IMR-90 (cell line): ENCODE measurements around the gene VPS52. TPM values are rescaled to one million over a fixed set of nuclear protein-coding genes. Genes with fewer than 3 reads are reported as not detected.

Source experiments
- ATAC-seq: fragments of 200-7000 bp; cut with Tn5 transposase; 2 replicates; pipeline ENCODE4 v1.9.1; 2020; ENCODE audit warnings: low read depth, mild to moderate bottlenecking, moderate library complexity
- BruUV-seq: library from RNA; stranded (reverse); fragments of 400-500 nt; replicated peaks from 2 replicates; lab custom pipeline; 2021; lab: Mats Ljungman, UMichigan
- CTCF ChIA-PET: fragments of 300-600 bp; formaldehyde crosslinking; extraction: SDS; loops from one replicate; lab custom pipeline; 2021; ENCODE audit warnings: antibody characterized with exemption; lab: Yijun Ruan, JAX
- POLR2A ChIA-PET: fragments of 300-600 bp; sonication (Branson Sonifier 250); formaldehyde crosslinking; loops from one replicate; lab custom pipeline; 2022; ENCODE audit warnings: antibody characterized with exemption; ENCODE audit not compliant: unreplicated experiment; lab: Charles Lee
- DNase-seq: peaks from one replicate; pipeline ENCODE4 v3.0.0; 2013
- H2AFZ ChIP-seq: replicated peaks from 2 replicates; pipeline ENCODE3; 2013; ENCODE audit warnings: low read length, mild to moderate bottlenecking; ENCODE audit not compliant: poor library complexity
- H2AK5ac ChIP-seq: 2 replicates; pipeline ENCODE4 v1.6.1; 2013; ENCODE audit warnings: low read depth, low read length, inconsistent platforms
- H2AK9ac ChIP-seq: replicated peaks from 2 replicates; pipeline ENCODE3; 2013; ENCODE audit warnings: mild to moderate bottlenecking, low read depth, low read length, moderate library complexity; ENCODE audit not compliant: poor library complexity
- H2BK120ac ChIP-seq: 2 replicates; pipeline ENCODE4 v1.6.1; 2013; ENCODE audit warnings: low read depth, low read length, inconsistent platforms
- H2BK15ac ChIP-seq: 3 replicates; pipeline ENCODE4 v1.6.1; 2013; ENCODE audit warnings: low read depth, low read length, inconsistent platforms
- H2BK20ac ChIP-seq: 2 replicates; pipeline ENCODE4 v1.6.1; 2013; ENCODE audit warnings: low read depth, mild to moderate bottlenecking, inconsistent platforms, low read length, moderate library complexity
- H2BK5ac ChIP-seq: 2 replicates; pipeline ENCODE4 v1.6.1; 2013; ENCODE audit warnings: mild to moderate bottlenecking, low read depth, low read length, inconsistent platforms; ENCODE audit not compliant: poor library complexity, severe bottlenecking
- H3K14ac ChIP-seq: replicated peaks from 2 replicates; pipeline ENCODE4 v1.6.1; 2013; ENCODE audit warnings: low read depth, low read length, inconsistent platforms
- H3K18ac ChIP-seq: 2 replicates; pipeline ENCODE4 v1.6.1; 2013; ENCODE audit warnings: low read depth, low read length, control low read depth
- H3K23ac ChIP-seq: 2 replicates; pipeline ENCODE4 v1.6.1; 2013; ENCODE audit warnings: low read depth, low read length, inconsistent platforms
- H3K27ac ChIP-seq: 2 replicates; pipeline ENCODE4 v1.5.1; 2013; ENCODE audit warnings: mild to moderate bottlenecking, control low read depth, low read length; ENCODE audit not compliant: insufficient read depth
- H3K27me3 ChIP-seq: 2 replicates; pipeline ENCODE4 v1.6.1; 2013; ENCODE audit warnings: low read length; ENCODE audit not compliant: control insufficient read depth, insufficient read depth
- H3K36me3 ChIP-seq: 2 replicates; pipeline ENCODE4 v1.6.1; 2013; ENCODE audit warnings: low read length, mixed read lengths; ENCODE audit not compliant: control insufficient read depth, insufficient read depth
- H3K4ac ChIP-seq: 2 replicates; pipeline ENCODE4 v1.6.1; 2013; ENCODE audit warnings: low read depth, low read length, inconsistent platforms
- H3K4me1 ChIP-seq: 2 replicates; pipeline ENCODE4 v1.6.1; 2013; ENCODE audit warnings: low read length, mixed read lengths; ENCODE audit not compliant: control insufficient read depth, insufficient read depth
- H3K4me2 ChIP-seq: 2 replicates; pipeline ENCODE4 v1.6.1; 2013; ENCODE audit warnings: low read depth, mild to moderate bottlenecking, control low read depth, low read length, moderate library complexity
- H3K4me3 ChIP-seq: 2 replicates; pipeline ENCODE4 v1.5.1; 2013; ENCODE audit warnings: low read depth, mild to moderate bottlenecking, control low read depth, low read length, moderate library complexity; ENCODE audit not compliant: insufficient read depth
- H3K56ac ChIP-seq: 2 replicates; pipeline ENCODE4 v1.6.1; 2013; ENCODE audit warnings: low read length, inconsistent platforms; ENCODE audit not compliant: insufficient read depth; ENCODE audit errors: extremely low read depth
- H3K79me1 ChIP-seq, 2 experiments: 2 replicates each; pipeline ENCODE4 v1.6.1; 2013; ENCODE audit warnings: low read length in 2 of 2, inconsistent platforms in 1 of 2, low read depth in 1 of 2
- H3K9ac ChIP-seq: 2 replicates; pipeline ENCODE4 v1.6.1; 2013; ENCODE audit warnings: low read depth, low read length, control low read depth
- H3K9me1 ChIP-seq: 2 replicates; pipeline ENCODE4 v1.6.1; 2013; ENCODE audit warnings: low read length, inconsistent platforms; ENCODE audit not compliant: insufficient read depth
- H3K9me3 ChIP-seq: 2 replicates; pipeline ENCODE4 v1.6.1; 2013; ENCODE audit warnings: low read length; ENCODE audit not compliant: control insufficient read depth, insufficient read depth
- H4K20me1 ChIP-seq: 2 replicates; pipeline ENCODE4 v1.6.1; 2013; ENCODE audit warnings: low read length, inconsistent platforms; ENCODE audit not compliant: insufficient read depth
- H4K5ac ChIP-seq: 2 replicates; pipeline ENCODE4 v1.6.1; 2013; ENCODE audit warnings: mild to moderate bottlenecking, low read depth, low read length, control low read depth
- H4K8ac ChIP-seq, 2 experiments: 2 replicates each; pipeline ENCODE4 v1.6.1; 2013; ENCODE audit warnings: low read depth in 2 of 2, low read length in 2 of 2, control low read depth in 1 of 2, inconsistent platforms in 1 of 2
- H4K91ac ChIP-seq: 2 replicates; pipeline ENCODE4 v1.6.1; 2013; ENCODE audit warnings: low read depth, low read length, inconsistent platforms; ENCODE audit not compliant: insufficient read depth
- CEBPB ChIP-seq: IDR thresholded peaks from 2 replicates; pipeline ENCODE4 v1.6.1; 2012; ENCODE audit warnings: low read depth, low read length, improper control_type of control experiment
- CHD1 ChIP-seq: IDR thresholded peaks from 2 replicates; pipeline ENCODE4 v1.6.1; 2012; ENCODE audit warnings: low read depth, low read length, improper control_type of control experiment
- CTCF ChIP-seq: conservative IDR thresholded peaks from 2 replicates; pipeline ENCODE4 v1.5.1; 2012; ENCODE audit warnings: mild to moderate bottlenecking, low read depth, low read length, improper control_type of control experiment
- ELK1 ChIP-seq: fragments of 150-350 bp; IDR thresholded peaks from 2 replicates; pipeline ENCODE4 v1.6.1; 2016; ENCODE audit warnings: low read depth, mild to moderate bottlenecking, low read length, moderate library complexity, borderline replicate concordance
- FOS ChIP-seq: fragments of 150-350 bp; IDR thresholded peaks from 2 replicates; pipeline ENCODE4 v1.6.1; 2016; ENCODE audit warnings: low read depth, low read length
- MAFK ChIP-seq: IDR thresholded peaks from 2 replicates; pipeline ENCODE4 v1.6.1; 2012; ENCODE audit warnings: low read depth, low read length, improper control_type of control experiment
- MAZ ChIP-seq: IDR thresholded peaks from 2 replicates; pipeline ENCODE4 v1.6.1; 2012; ENCODE audit warnings: low read depth, mild to moderate bottlenecking, low read length, improper control_type of control experiment, moderate library complexity, borderline replicate concordance
- MXI1 ChIP-seq: IDR thresholded peaks from 2 replicates; pipeline ENCODE4 v1.6.1; 2012; ENCODE audit warnings: low read depth, mild to moderate bottlenecking, low read length, moderate library complexity, borderline replicate concordance
- NFE2L2 ChIP-seq: fragments of 150-350 bp; IDR thresholded peaks from 2 replicates; pipeline ENCODE4 v1.6.1; 2016; ENCODE audit warnings: low read depth, mild to moderate bottlenecking, low read length
- POLR2A ChIP-seq: IDR thresholded peaks from 2 replicates; pipeline ENCODE4 v1.6.1; 2012; ENCODE audit warnings: mild to moderate bottlenecking, low read depth, low read length
- RAD21 ChIP-seq: IDR thresholded peaks from 2 replicates; pipeline ENCODE4 v1.6.1; 2012; ENCODE audit warnings: low read length, improper control_type of control experiment
- RCOR1 ChIP-seq: IDR thresholded peaks from 2 replicates; pipeline ENCODE4 v1.6.1; 2012; ENCODE audit warnings: mild to moderate bottlenecking, low read length, improper control_type of control experiment; ENCODE audit not compliant: insufficient replicate concordance
- RFX5 ChIP-seq: IDR thresholded peaks from 2 replicates; pipeline ENCODE4 v1.8.0; 2012; ENCODE audit warnings: low read depth, mild to moderate bottlenecking, low read length, moderate library complexity
- SMC3 ChIP-seq: fragments of 150-350 bp; IDR thresholded peaks from 2 replicates; pipeline ENCODE4 v1.6.1; 2016; ENCODE audit warnings: low read depth, mild to moderate bottlenecking, antibody characterized with exemption, low read length, moderate library complexity
- USF2 ChIP-seq: fragments of 150-350 bp; IDR thresholded peaks from 2 replicates; pipeline ENCODE4 v1.6.1; 2017; ENCODE audit warnings: mild to moderate bottlenecking, antibody characterized with exemption, low read length, low read depth
- WGBS, 2 experiments: methylation state at CpG; one replicate each; pipeline versions ENCODE4 v1.1.5 to v1.1.7; 2013; ENCODE audit warnings: missing lambda C conversion rate in 2 of 2; ENCODE audit not compliant: insufficient read length in 1 of 2; ENCODE audit errors: extremely low coverage in 2 of 2; 5-methylcytosine and 5-hydroxymethylcytosine counted together
- dilution Hi-C: fragments of 300-500 bp; cut with HindIII; formaldehyde crosslinking; loops from one replicate; pipeline ENCODE4 v1.14.3; 2018; ENCODE audit warnings: low sequenced_read_pairs; ENCODE audit not compliant: unreplicated experiment
- in situ Hi-C: fragments of 300-500 bp; cut with MboI; formaldehyde crosslinking; loops from 3 replicates; pipeline ENCODE4 v1.14.3; 2019; ENCODE audit warnings: low sequenced_read_pairs, inconsistent platforms, mixed read lengths
- intact Hi-C: fragments of 100-400 bp; cut with micrococcal nuclease; formaldehyde crosslinking; loops from 2 replicates; pipeline ENCODE4 v1.10.0; 2022
- polyA plus RNA-seq, 3 experiments: library from polyadenylated mRNA; depleted of rRNA; stranded (reverse); fragments of >200 nt; gene quantifications; 2 replicates each; pipeline ENCODE4 v1.2.3, GENCODE V29; 2012; ENCODE audit warnings: low replicate concordance in 1 of 3
- total RNA-seq: library from RNA; depleted of rRNA; stranded (reverse); fragments of >200 nt; gene quantifications from 2 replicates; pipeline ENCODE4 v1.2.3, GENCODE V29; 2012

VPS52 gene
- total and polyA plus RNA-seq, 2 of the 4 experiments (the other 2 are of a cell fraction), result 29.8 to 54.6 TPM

- Histone ChIP-seq H2BK20ac (no peak overlapping the region), H2AFZ (no peak overlapping the region), H2BK5ac (no peak overlapping the region), H3K4ac (no peak overlapping the region), H3K27me3 (peaks cover 19% of the 10 kb centered on the region), H3K9me3 (no peaks in the 10 kb centered on the region), H4K91ac (no peak overlapping the region), H3K27ac (no peak overlapping the region), H3K56ac (no peak overlapping the region), H3K14ac (no peak overlapping the region), H3K4me3 (no peak overlapping the region), H3K9ac (no peak overlapping the region), H3K9me1 (no peaks in the 10 kb centered on the region), H2BK120ac (no peak overlapping the region), H2BK15ac (no peak overlapping the region), H3K4me2 (no peak overlapping the region), H3K79me1 (no peaks in the 10 kb centered on the region), H4K8ac (no peak overlapping the region), H3K23ac (no peak overlapping the region), H4K20me1 (no peaks in the 10 kb centered on the region), H3K4me1 (peaks cover 2% of the 10 kb centered on the region; the same call in 1 of the 2 replicates), H2AK5ac (no peak overlapping the region), H3K18ac (no peak overlapping the region), H3K36me3 (peaks cover 9% of the 10 kb centered on the region; the same call in 1 of the 2 replicates), H2AK9ac (no peak overlapping the region), H4K5ac (no peak overlapping the region)
- ChIA-PET POLR2A (interaction anchor here (0.6 kb wide), 1 partner anchor 19 kb away, joined by 3 read pairs; no protein-coding TSS in a partner anchor), CTCF (no interaction called here)
- ATAC-seq, result no peak
- intact Hi-C loops, result no loop called here
- no peak for DNase-seq
- in situ Hi-C loops, result no loop called here
- dilution Hi-C loops, result no loop called here
- no TSS peak for BruUV-seq
- WGBS, 2 experiments, result no CpG with 5 or more reads among the region's 9 CpGs
- no peak for TF ChIP-seq FOS
- TF ChIP-seq CEBPB, result no peak
- TF ChIP-seq MAZ, result no peak
- no peak for TF ChIP-seq RAD21
- no peak for TF ChIP-seq CTCF
- no peak for TF ChIP-seq CHD1
- no peak for TF ChIP-seq USF2
- TF ChIP-seq MAFK, result no peak
- TF ChIP-seq RCOR1, result no peak
- no peak for TF ChIP-seq ELK1
- TF ChIP-seq POLR2A, result no peak
- no peak for TF ChIP-seq NFE2L2
- TF ChIP-seq SMC3, result no peak
- no peak for TF ChIP-seq RFX5
- no peak for TF ChIP-seq MXI1
These were observed 56.2 kb downstream of the VPS52 start for GRCh38 chr6:33215271-33216116.
